ENCODE results near the gene SPAG17.

Gene SPAG17

GRCh38 chr1:118151312-118151937, 33.6 kb downstream of the SPAG17 start:
- Histone ChIP-seq H3K9me3 (ENCODE audit: severe bottlenecking) (no peaks in the 10 kb centered on the region), H3K36me3 (no peaks in the 10 kb centered on the region), H3K27ac (no peak overlapping the region), H3K4me3 (ENCODE audit: low read depth, low read length) (no peak overlapping the region), H3K27me3 (ENCODE audit: insufficient read depth, low read depth, severe bottlenecking) (no peaks in the 10 kb centered on the region)
- TF ChIP-seq CTCF (IDR thresholded peaks at IDR 0.05; ENCODE audit: low read depth, low read length) = peak; percentile 53; the same call in 1 of the 2 replicates
- DNase-seq = peak; percentile 40

- H3K4me3 ChIP-seq (ENCODE audit: low read depth, low read length) = no peak overlapping the region
- no peaks in the 10 kb centered on the region for H3K36me3 ChIP-seq
- H3K27ac ChIP-seq = no peak overlapping the region
- no peaks in the 10 kb centered on the region for H3K9me3 ChIP-seq (ENCODE audit: severe bottlenecking)
- no peaks in the 10 kb centered on the region for H3K27me3 ChIP-seq (ENCODE audit: insufficient read depth, low read depth, severe bottlenecking)
- DNase-seq = no peak
- TF ChIP-seq CTCF (IDR thresholded peaks at IDR 0.05; ENCODE audit: low read depth, low read length) = no peak
Observed at GRCh38 chr1:118149799-118150198, 35.2 kb downstream of the SPAG17 start.

- H3K36me3 ChIP-seq = no peaks in the 10 kb centered on the region
- no peak overlapping the region for H3K27ac ChIP-seq
- no peak for DNase-seq
- TF ChIP-seq CTCF (IDR thresholded peaks at IDR 0.05; ENCODE audit: low read depth, low read length) = no peak
- no peaks in the 10 kb centered on the region for H3K27me3 ChIP-seq (ENCODE audit: insufficient read depth, low read depth, severe bottlenecking)
- no peak overlapping the region for H3K4me3 ChIP-seq (ENCODE audit: low read depth, low read length)
- no peaks in the 10 kb centered on the region for H3K9me3 ChIP-seq (ENCODE audit: severe bottlenecking)
Observed at GRCh38 chr1:118148034-118148433, 37.0 kb downstream of the SPAG17 start.

- no peak overlapping the region for H3K27ac ChIP-seq
- H3K4me3 ChIP-seq (ENCODE audit: low read depth, low read length) = no peak overlapping the region
- H3K36me3 ChIP-seq = no peaks in the 10 kb centered on the region
- no peak for TF ChIP-seq CTCF (IDR thresholded peaks at IDR 0.05; ENCODE audit: low read depth, low read length)
- H3K27me3 ChIP-seq (ENCODE audit: insufficient read depth, low read depth, severe bottlenecking) = no peaks in the 10 kb centered on the region
- no peak for DNase-seq
- no peaks in the 10 kb centered on the region for H3K9me3 ChIP-seq (ENCODE audit: severe bottlenecking)
Observed at GRCh38 chr1:118147522-118147921, 37.5 kb downstream of the SPAG17 start.

- H3K4me3 ChIP-seq (ENCODE audit: low read depth, low read length) = no peak overlapping the region
- no peak for TF ChIP-seq CTCF (IDR thresholded peaks at IDR 0.05; ENCODE audit: low read depth, low read length)
- H3K27me3 ChIP-seq (ENCODE audit: insufficient read depth, low read depth, severe bottlenecking) = no peaks in the 10 kb centered on the region
- H3K36me3 ChIP-seq = no peaks in the 10 kb centered on the region
- DNase-seq = no peak
- no peaks in the 10 kb centered on the region for H3K9me3 ChIP-seq (ENCODE audit: severe bottlenecking)
- H3K27ac ChIP-seq = no peak overlapping the region
Observed at GRCh38 chr1:118145721-118146120, 39.3 kb downstream of the SPAG17 start.

- H3K36me3 ChIP-seq = no peaks in the 10 kb centered on the region
- no peaks in the 10 kb centered on the region for H3K9me3 ChIP-seq (ENCODE audit: severe bottlenecking)
- no peaks in the 10 kb centered on the region for H3K27me3 ChIP-seq (ENCODE audit: insufficient read depth, low read depth, severe bottlenecking)
- TF ChIP-seq CTCF (IDR thresholded peaks at IDR 0.05; ENCODE audit: low read depth, low read length) = no peak
- no peak overlapping the region for H3K27ac ChIP-seq
- no peak overlapping the region for H3K4me3 ChIP-seq (ENCODE audit: low read depth, low read length)
- DNase-seq = no peak
Observed at GRCh38 chr1:118144684-118145083, 40.3 kb downstream of the SPAG17 start.
